Ascending aorta (tissue), 2 donors: ENCODE data around the gene WDR70. TPM values are rescaled to one million over a fixed set of nuclear protein-coding genes. Genes with fewer than 3 reads are reported as not detected.
"Not testable (repeated sequence)": the region's sequence is repeated elsewhere in the genome, so short reads cannot be mapped to it uniquely, and the experiment has no call there.

Experiments used
- DNase-seq, 2 donors: peaks; one replicate each; pipeline ENCODE4 v3.0.0-alpha.2; 2019; ENCODE audit warnings: low spot score in 2 of 2
- H3K27ac ChIP-seq, 2 donors: fragments of 200-600 bp; sonication (generic); one replicate each; pipeline ENCODE4 v1.5.1; 2016 to 2017; ENCODE audit warnings: mild to moderate bottlenecking in 1 of 2
- H3K27me3 ChIP-seq: fragments of 200-600 bp; sonication (generic); one replicate; pipeline ENCODE4 v1.5.1; 2017
- H3K36me3 ChIP-seq, 2 donors: fragments of 200-600 bp; sonication (generic); one replicate each; pipeline ENCODE4 v1.5.1; 2016
- H3K4me1 ChIP-seq, 2 donors: fragments of 200-600 bp; sonication (generic); one replicate each; pipeline ENCODE4 v1.5.1; 2016 to 2017; ENCODE audit warnings: mild to moderate bottlenecking in 1 of 2
- H3K4me3 ChIP-seq, 2 donors: fragments of 200-600 bp; sonication (generic); one replicate each; pipeline ENCODE4 v1.5.1; 2016 to 2017; ENCODE audit warnings: mild to moderate bottlenecking in 1 of 2
- H3K9me3 ChIP-seq, 2 donors: fragments of 200-600 bp; sonication (generic); one replicate each; pipeline ENCODE4 v1.5.1; 2016
- CTCF ChIP-seq, 3 experiments: fragments of 200-600 bp in 2 of 3; fragments of 450-650 bp in 1 of 3; sonication (generic) in 2 of 3; IDR thresholded peaks; one replicate each; pipeline ENCODE4 v1.5.1; 2016 to 2019; ENCODE audit warnings: antibody characterized with exemption in 3 of 3, mild to moderate bottlenecking in 1 of 3, moderate library complexity in 1 of 3
- intact Hi-C: fragments of 100-400 bp; cut with DNase I; formaldehyde crosslinking; loops from one replicate; pipeline ENCODE4 v1.15.1; 2023
- total RNA-seq: library from RNA; depleted of rRNA; stranded (reverse); fragments of >200 nt; gene quantifications from one replicate; pipeline ENCODE4 v1.1.0, GENCODE V29; 2016

Gene WDR70
- total RNA-seq, 1 donor from 2014 or later: 8.7 TPM

DNA sequence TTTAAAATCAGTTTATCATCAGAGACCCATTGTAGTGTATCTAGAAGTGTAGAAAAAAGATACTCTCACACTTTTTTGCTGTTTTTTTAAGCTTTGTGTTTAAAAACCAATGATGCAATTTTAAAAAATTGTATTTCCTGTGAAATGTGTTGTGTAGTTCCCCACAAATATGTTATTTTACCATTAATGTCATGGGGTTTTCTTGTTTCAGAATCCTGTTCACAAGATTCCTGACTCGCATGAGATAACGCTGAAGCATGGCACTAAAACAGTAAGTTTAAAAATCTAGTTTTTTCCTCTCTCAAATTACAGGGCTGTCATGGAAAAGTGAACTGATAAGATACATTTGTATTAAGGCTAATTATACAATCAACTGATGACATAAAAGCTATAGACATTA is 58.6 kb downstream of the WDR70 start:
- no peaks in the 10 kb centered on the region for H3K4me1 ChIP-seq
- no peak overlapping the region for H3K27ac ChIP-seq
- H3K36me3 ChIP-seq: peaks cover 0 to 14% of the 10 kb centered on the region in 2 donors
- no peak overlapping the region for H3K4me3 ChIP-seq
- H3K27me3 ChIP-seq: no peaks in the 10 kb centered on the region
- TF ChIP-seq CTCF (IDR thresholded peaks at IDR 0.05): no peak
- H3K9me3 ChIP-seq: no peaks in the 10 kb centered on the region
- intact Hi-C loops: no loop called here
- DNase-seq: no peak

- H3K4me3 ChIP-seq, H3K9me3 ChIP-seq, DNase-seq, H3K4me1 ChIP-seq, H3K27ac ChIP-seq, H3K27me3 ChIP-seq, intact Hi-C loops: not testable (repeated sequence)
- H3K36me3 ChIP-seq: peaks cover 8 to 34% of the 10 kb centered on the region in 2 donors
These were observed 66.7 kb downstream of the WDR70 start for GRCh38 chr5:37445783-37446182.

DNA sequence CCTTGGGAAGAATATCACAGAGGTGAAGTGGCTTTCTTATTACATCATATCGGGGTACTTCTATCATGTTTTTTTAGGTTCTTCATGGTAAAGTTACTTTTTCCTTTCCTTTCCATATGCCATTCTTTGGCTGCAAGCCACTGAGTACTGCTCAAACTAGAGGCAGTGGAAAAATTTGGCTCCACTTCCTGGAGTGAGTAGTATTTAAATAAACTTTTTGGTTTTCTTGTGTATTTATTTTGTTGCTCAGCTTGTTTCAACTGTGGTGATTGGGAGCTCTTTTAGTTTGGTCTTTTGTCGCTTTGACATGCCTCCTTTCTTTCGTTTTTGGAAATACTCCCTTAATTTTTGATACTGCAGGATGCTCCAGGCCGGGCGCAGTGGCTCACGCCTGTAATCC is 69.8 kb downstream of the WDR70 start:
- no peak overlapping the region for H3K27ac ChIP-seq
- H3K4me1 ChIP-seq: no peaks in the 10 kb centered on the region
- no peaks in the 10 kb centered on the region for H3K27me3 ChIP-seq
- H3K36me3 ChIP-seq: peaks cover 15 to 26% of the 10 kb centered on the region in 2 donors
- DNase-seq: no peak
- no peak overlapping the region for H3K4me3 ChIP-seq
- H3K9me3 ChIP-seq: no peaks in the 10 kb centered on the region
- TF ChIP-seq CTCF (IDR thresholded peaks at IDR 0.05): no peak
- intact Hi-C loops: no loop called here

DNA sequence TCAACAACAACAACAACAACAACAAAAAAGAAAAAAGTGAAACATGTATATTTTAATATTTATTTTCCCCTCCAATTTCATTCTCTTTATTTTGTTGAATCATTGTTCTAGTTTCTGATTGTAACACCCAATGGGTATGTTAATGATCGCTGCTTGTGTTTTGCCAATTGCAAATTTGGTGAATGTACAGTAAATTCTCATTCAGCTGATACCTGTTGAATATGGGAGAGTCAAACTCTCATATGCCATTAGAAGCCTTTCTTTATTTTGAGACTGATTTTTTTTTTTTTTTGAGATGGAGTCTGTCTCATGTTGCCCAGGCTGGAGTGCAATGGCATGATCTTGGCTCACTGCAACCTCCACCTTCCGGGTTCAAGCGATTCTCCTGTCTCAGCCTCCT is 72.9 kb downstream of the WDR70 start:
- intact Hi-C loops: not testable (repeated sequence)
- H3K36me3 ChIP-seq: peaks cover 4 to 11% of the 10 kb centered on the region in 2 donors

DNA sequence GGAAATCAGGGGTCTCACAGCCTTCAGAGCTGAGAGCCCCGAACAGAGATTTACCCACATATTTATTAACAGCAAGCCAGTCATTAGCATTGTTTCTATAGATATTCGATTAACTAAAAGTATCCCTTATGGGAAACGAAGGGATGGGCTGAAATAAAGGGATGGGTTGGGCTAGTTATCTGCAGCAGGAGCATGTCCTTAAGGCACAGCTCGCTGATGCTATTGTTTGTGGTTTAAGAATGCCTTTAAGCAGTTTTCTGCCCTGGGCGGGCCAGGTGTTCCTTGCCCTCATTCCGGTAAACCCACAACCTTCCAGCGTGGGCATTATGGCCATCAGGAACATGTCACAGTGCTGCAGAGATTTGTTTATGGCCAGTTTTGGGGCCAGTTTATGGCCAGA is 74.1 kb downstream of the WDR70 start:
- H3K27me3 ChIP-seq, intact Hi-C loops, H3K27ac ChIP-seq, H3K4me1 ChIP-seq, H3K4me3 ChIP-seq, H3K9me3 ChIP-seq, DNase-seq: not testable (repeated sequence)
- H3K36me3 ChIP-seq: peaks cover 4 to 11% of the 10 kb centered on the region in 2 donors

More for the DNA sequence above, 72.9 kb downstream of the WDR70 start:
- H3K27ac ChIP-seq, DNase-seq, H3K4me3 ChIP-seq, H3K4me1 ChIP-seq, H3K27me3 ChIP-seq, H3K9me3 ChIP-seq: not testable (repeated sequence)

DNA sequence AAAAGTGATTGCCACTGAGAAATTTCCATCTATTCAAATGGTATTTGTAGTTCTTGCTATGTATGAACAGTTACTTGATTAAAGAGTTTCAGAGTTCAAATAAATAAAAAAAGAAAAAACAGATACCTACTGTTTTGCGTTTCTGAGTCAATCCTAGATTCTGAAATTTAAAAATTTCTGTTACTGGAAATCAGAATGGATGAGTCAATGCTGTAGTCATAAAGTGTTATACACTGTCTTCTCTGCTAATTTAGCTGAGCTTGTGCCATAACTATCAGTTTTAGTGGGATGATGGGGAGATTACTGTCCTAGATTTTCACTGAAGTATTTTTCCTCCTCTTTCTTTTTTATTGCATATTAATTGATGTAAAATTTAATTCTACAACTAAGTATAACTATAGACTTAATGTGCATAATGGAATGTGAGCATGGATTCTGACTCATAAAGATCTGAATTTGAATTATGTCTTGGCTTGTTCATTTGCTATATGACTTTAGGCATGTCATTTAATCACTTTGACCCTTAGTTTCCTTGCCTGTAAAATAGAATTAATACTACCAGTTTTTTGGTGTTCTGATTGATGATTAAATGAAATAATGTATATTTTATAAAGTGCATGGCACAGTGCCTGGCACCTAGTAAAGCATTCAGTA is 75.4 kb downstream of the WDR70 start:
- H3K4me1 ChIP-seq, H3K4me3 ChIP-seq, intact Hi-C loops, H3K27ac ChIP-seq, H3K9me3 ChIP-seq, H3K27me3 ChIP-seq, DNase-seq: not testable (repeated sequence)
- H3K36me3 ChIP-seq: peaks cover 4 to 11% of the 10 kb centered on the region in 2 donors

DNA sequence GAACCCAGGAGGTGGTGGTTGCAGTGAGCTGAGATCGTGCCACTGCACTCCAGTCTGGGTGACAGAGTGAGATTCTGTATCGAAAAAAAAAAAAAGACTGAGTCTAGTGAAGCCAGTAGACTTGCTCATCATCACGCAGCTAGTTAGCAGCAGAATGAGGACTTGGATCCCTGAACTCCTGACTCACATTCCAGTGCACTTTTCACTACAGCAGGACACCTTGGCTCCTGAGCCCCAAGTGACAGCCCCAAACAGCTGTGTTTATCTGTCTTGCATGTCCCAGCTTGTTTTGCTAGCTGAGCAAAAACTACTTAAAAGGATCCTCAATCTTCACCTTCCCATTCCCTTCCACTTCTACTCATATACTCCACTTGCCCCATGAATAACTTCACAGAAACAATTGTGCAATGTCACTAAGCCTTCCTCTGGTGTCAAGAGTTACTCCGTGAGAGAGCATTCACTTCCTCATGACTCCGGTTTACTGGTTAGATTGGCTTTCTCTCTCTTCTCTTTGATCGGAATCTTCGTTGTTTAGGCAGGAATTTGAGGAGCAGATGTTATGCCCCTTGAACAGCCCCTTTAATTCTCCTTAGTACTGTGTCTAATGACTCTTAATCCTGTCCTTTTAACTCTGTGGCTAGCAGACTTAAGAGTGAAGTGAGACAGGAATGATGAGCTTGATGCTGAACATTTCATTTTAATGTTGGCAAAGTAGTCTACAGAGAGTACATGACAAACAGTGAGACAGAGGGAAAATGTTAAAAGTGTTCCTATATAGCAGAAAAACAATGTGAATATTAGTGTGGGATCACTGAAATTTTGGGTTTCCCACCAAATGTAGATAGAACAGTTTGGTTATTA is 84.3 kb downstream of the WDR70 start:
- H3K36me3 ChIP-seq, H3K4me3 ChIP-seq, H3K4me1 ChIP-seq, intact Hi-C loops, DNase-seq, H3K27ac ChIP-seq, H3K27me3 ChIP-seq, H3K9me3 ChIP-seq: not testable (repeated sequence)

DNA sequence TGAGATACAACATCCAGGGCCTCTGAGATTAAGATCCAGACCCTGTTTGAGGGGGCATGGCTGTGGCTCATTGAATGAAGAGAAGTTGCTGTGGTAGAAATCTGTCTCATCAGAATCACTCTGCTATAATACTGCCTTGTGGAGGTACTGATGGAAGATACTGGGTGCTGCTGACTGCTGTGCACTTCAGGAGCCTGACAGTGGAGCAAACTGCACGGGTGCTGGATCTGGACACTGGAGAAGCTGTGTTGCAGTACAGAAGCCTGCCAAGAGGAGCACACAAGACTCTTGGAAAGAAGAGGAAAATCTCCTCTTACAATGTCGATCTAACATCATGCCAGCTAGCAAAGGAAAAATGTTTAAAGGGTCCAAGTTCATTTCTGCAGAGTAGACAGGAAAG is 85.5 kb downstream of the WDR70 start:
- DNase-seq, H3K36me3 ChIP-seq, H3K4me1 ChIP-seq, intact Hi-C loops, H3K27me3 ChIP-seq, H3K27ac ChIP-seq, H3K4me3 ChIP-seq, H3K9me3 ChIP-seq: not testable (repeated sequence)

DNA sequence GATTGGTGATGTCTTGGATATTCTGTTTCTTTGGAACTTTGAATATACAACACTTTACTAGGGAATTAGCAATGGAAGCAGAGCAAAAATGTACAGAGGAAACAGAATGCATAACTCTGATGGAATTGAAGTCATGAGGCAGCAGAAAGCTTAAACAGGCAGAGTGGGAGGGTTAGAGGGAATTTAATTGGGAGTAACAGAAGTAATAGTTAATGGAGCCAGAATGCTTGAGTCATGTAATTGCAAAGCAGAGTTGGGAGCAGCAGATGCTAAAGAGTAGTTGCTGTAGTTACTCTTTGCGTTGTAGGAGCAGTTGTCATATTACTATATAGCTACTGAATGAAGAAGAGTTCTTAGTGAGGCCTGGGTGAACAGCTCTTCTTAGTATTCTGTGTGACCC is 90.3 kb downstream of the WDR70 start:
- H3K36me3 ChIP-seq, H3K27ac ChIP-seq, intact Hi-C loops, H3K27me3 ChIP-seq, H3K4me1 ChIP-seq, H3K4me3 ChIP-seq, DNase-seq: not testable (repeated sequence)
- peaks cover 10 to 15% of the 10 kb centered on the region in 2 donors for H3K9me3 ChIP-seq
